Endothelial cell (in vitro differentiated cells): ENCODE data around the gene NUMBL. TPM values are rescaled to one million over a fixed set of nuclear protein-coding genes. Genes with fewer than 3 reads are reported as not detected.

Source experiments
- DNase-seq: peaks from one replicate; pipeline ENCODE4 v3.0.0; 2021; ENCODE audit warnings: low spot score
- H3K27ac Mint-ChIP-seq: one replicate; pipeline ENCODE4 v1.8.0; 2021; ENCODE audit warnings: mixed read lengths, inconsistent platforms; ENCODE audit not compliant: unreplicated experiment
- H3K27me3 Mint-ChIP-seq: one replicate; pipeline ENCODE4 v1.8.0; 2021; ENCODE audit warnings: mild to moderate bottlenecking, moderate library complexity, mixed read lengths, inconsistent platforms; ENCODE audit not compliant: unreplicated experiment
- H3K36me3 Mint-ChIP-seq: one replicate; pipeline ENCODE4 v1.8.0; 2021; ENCODE audit warnings: mild to moderate bottlenecking, low read depth, mixed read lengths, inconsistent platforms; ENCODE audit not compliant: unreplicated experiment
- H3K4me1 Mint-ChIP-seq: one replicate; pipeline ENCODE4 v1.8.0; 2021; ENCODE audit warnings: mild to moderate bottlenecking, mixed read lengths, inconsistent platforms; ENCODE audit not compliant: unreplicated experiment
- H3K4me3 Mint-ChIP-seq: one replicate; pipeline ENCODE4 v1.8.0; 2021; ENCODE audit warnings: mild to moderate bottlenecking, mixed read lengths, inconsistent platforms; ENCODE audit not compliant: unreplicated experiment
- H3K9me3 Mint-ChIP-seq: one replicate; pipeline ENCODE4 v1.8.0; 2021; ENCODE audit warnings: mixed read lengths, inconsistent platforms; ENCODE audit not compliant: unreplicated experiment
- CTCF ChIP-seq: fragments of 200-600 bp; sonication (generic); IDR thresholded peaks from one replicate; pipeline ENCODE4 v1.5.0; 2021; ENCODE audit warnings: antibody characterized with exemption; ENCODE audit not compliant: unreplicated experiment
- total RNA-seq: library from RNA; stranded (reverse); fragmentation: NEBNext Ultra II Directional; extraction: Animal tissue kit (Norgen Biotek cat#: 25700); gene quantifications from one replicate; pipeline ENCODE4 v1.2.1, GENCODE V29; 2021; ENCODE audit not compliant: unreplicated experiment

The NUMBL gene
- total RNA-seq, 1 donor from 2014 or later, result 10.0 TPM

- no peak overlapping the region for H3K4me3 Mint-ChIP-seq
- DNase-seq, result no peak
- H3K27me3 Mint-ChIP-seq, result peaks cover 12% of the 10 kb centered on the region
- no peak overlapping the region for H3K27ac Mint-ChIP-seq
- H3K4me1 Mint-ChIP-seq, result no peaks in the 10 kb centered on the region
- no peak for TF ChIP-seq CTCF
- peaks cover 11% of the 10 kb centered on the region for H3K36me3 Mint-ChIP-seq
- no peaks in the 10 kb centered on the region for H3K9me3 Mint-ChIP-seq
Measured at GRCh38 chr19:40686882-40687524, 3.4 kb downstream of the NUMBL start.

- H3K4me3 Mint-ChIP-seq, result peak overlapping the region; percentile 27
- no peaks in the 10 kb centered on the region for H3K9me3 Mint-ChIP-seq
- no peak for TF ChIP-seq CTCF
- H3K27ac Mint-ChIP-seq, result peak overlapping the region; percentile 58
- no peak for DNase-seq
- H3K36me3 Mint-ChIP-seq, result peaks cover 14% of the 10 kb centered on the region
- H3K4me1 Mint-ChIP-seq, result no peaks in the 10 kb centered on the region
- H3K27me3 Mint-ChIP-seq, result peaks cover 10% of the 10 kb centered on the region
Measured at GRCh38 chr19:40685563-40685962, 4.9 kb downstream of the NUMBL start.

GRCh38 chr19:40685016-40685526 is 5.4 kb downstream of the NUMBL start:
- Mint-ChIP-seq H3K4me1 (no peaks in the 10 kb centered on the region), H3K36me3 (peaks cover 14% of the 10 kb centered on the region), H3K4me3 (peak overlapping the region; percentile 18), H3K9me3 (no peaks in the 10 kb centered on the region), H3K27me3 (peaks cover 10% of the 10 kb centered on the region), H3K27ac (peak overlapping the region; percentile 57)
- no peak for DNase-seq
- no peak for TF ChIP-seq CTCF

- DNase-seq, result no peak
- no peak for TF ChIP-seq CTCF
- H3K36me3 Mint-ChIP-seq, result peaks cover 18% of the 10 kb centered on the region
- H3K4me1 Mint-ChIP-seq, result no peaks in the 10 kb centered on the region
- H3K27ac Mint-ChIP-seq, result no peak overlapping the region
- H3K9me3 Mint-ChIP-seq, result no peaks in the 10 kb centered on the region
- peaks cover 10% of the 10 kb centered on the region for H3K27me3 Mint-ChIP-seq
- peak overlapping the region; percentile 76 for H3K4me3 Mint-ChIP-seq
Measured at GRCh38 chr19:40684280-40684679, 6.2 kb downstream of the NUMBL start.

- Mint-ChIP-seq H3K27me3 (peaks cover 10% of the 10 kb centered on the region), H3K27ac (no peak overlapping the region), H3K9me3 (no peaks in the 10 kb centered on the region), H3K36me3 (peaks cover 18% of the 10 kb centered on the region), H3K4me3 (no peak overlapping the region), H3K4me1 (no peaks in the 10 kb centered on the region)
- no peak for DNase-seq
- no peak for TF ChIP-seq CTCF
Measured at GRCh38 chr19:40683437-40683836, 7.0 kb downstream of the NUMBL start.
